HepG2 (cell line): ENCODE results near the gene RORC. TPM values are rescaled to one million over a fixed set of nuclear protein-coding genes. Genes with fewer than 3 reads are reported as not detected.

Source experiments
- FOSL2 ChIP-seq: sonication (generic); formaldehyde crosslinking; IDR thresholded peaks from 2 replicates; pipeline ENCODE4 v1.4.0; 2020; ENCODE audit warnings: missing genetic modification reagents
- HDAC2 ChIP-seq: sonication (generic); formaldehyde crosslinking; IDR thresholded peaks from 2 replicates; pipeline ENCODE4 v1.4.0; 2020; ENCODE audit warnings: missing genetic modification reagents
- HNRNPK ChIP-seq: fragments of 200-400 bp; formaldehyde crosslinking; IDR thresholded peaks from 2 replicates; pipeline ENCODE4 v1.6.1; 2018; ENCODE audit warnings: low read length, low read depth, moderate library complexity, mild to moderate bottlenecking; ENCODE audit not compliant: poor library complexity, severe bottlenecking
- HOXA3 ChIP-seq: sonication (generic); formaldehyde crosslinking; IDR thresholded peaks from 2 replicates; pipeline ENCODE4 v1.5.0; 2020; ENCODE audit warnings: missing genetic modification reagents
- LCORL ChIP-seq, 2 experiments: fragments of 450-650 bp in 1 of 2; sonication (generic) in 1 of 2; formaldehyde crosslinking in 1 of 2; IDR thresholded peaks; 2 replicates each; pipeline versions ENCODE4 v1.5.0 to v1.6.1; 2017 to 2020; ENCODE audit warnings: antibody characterized with exemption in 1 of 2, missing genetic modification reagents in 1 of 2
- MIER3 ChIP-seq: IDR thresholded peaks from 2 replicates; pipeline ENCODE4 v1.6.1; 2016; ENCODE audit warnings: missing compliant biosample characterization, borderline replicate concordance
- MIXL1 ChIP-seq: IDR thresholded peaks from 2 replicates; pipeline ENCODE4 v1.6.1; 2016
- NCOA2 ChIP-seq: sonication (generic); formaldehyde crosslinking; IDR thresholded peaks from 2 replicates; pipeline ENCODE4 v1.8.0; 2022; ENCODE audit warnings: inconsistent platforms
- NCOA5 ChIP-seq: sonication (generic); formaldehyde crosslinking; IDR thresholded peaks from 2 replicates; pipeline ENCODE4 v1.4.0; 2020; ENCODE audit warnings: missing genetic modification reagents
- NR2F2 ChIP-seq: IDR thresholded peaks from 2 replicates; pipeline ENCODE4 v1.6.1; 2012; ENCODE audit warnings: low read depth, inconsistent platforms, borderline replicate concordance
- PHF5A ChIP-seq: IDR thresholded peaks from one replicate; pipeline ENCODE4 v1.6.1; 2018; ENCODE audit warnings: low read depth, missing genetic modification reagents; ENCODE audit not compliant: unreplicated experiment
- RFX3 ChIP-seq: IDR thresholded peaks from 2 replicates; pipeline ENCODE4 v1.6.1; 2016; ENCODE audit warnings: missing biosample characterization, missing genetic modification reagents
- RXRB ChIP-seq: IDR thresholded peaks from 2 replicates; pipeline ENCODE4 v1.6.1; 2016; ENCODE audit warnings: borderline replicate concordance, missing genetic modification reagents, missing compliant biosample characterization
- SIX4 ChIP-seq: sonication (generic); formaldehyde crosslinking; IDR thresholded peaks from 2 replicates; pipeline ENCODE4 v1.4.0; 2020; ENCODE audit warnings: missing genetic modification reagents
- SOX13 ChIP-seq, 3 experiments: fragments of 450-650 bp in 1 of 3; sonication (generic) in 1 of 3; formaldehyde crosslinking in 1 of 3; IDR thresholded peaks in 2 of 3; conservative IDR thresholded peaks in 1 of 3; 2 replicates each; pipeline versions ENCODE4 v1.5.0 to v1.6.1; 2016 to 2020; ENCODE audit warnings: antibody characterized with exemption in 1 of 3, mild to moderate bottlenecking in 1 of 3, missing compliant biosample characterization in 1 of 3, missing genetic modification reagents in 1 of 3, moderate library complexity in 1 of 3
- SYNCRIP ChIP-seq: fragments of 200-400 bp; formaldehyde crosslinking; IDR thresholded peaks from 2 replicates; pipeline ENCODE4 v1.6.1; 2018; ENCODE audit warnings: mild to moderate bottlenecking, low read depth, low read length; ENCODE audit not compliant: insufficient read depth
- ZMYM4 ChIP-seq: sonication (generic); formaldehyde crosslinking; IDR thresholded peaks from 2 replicates; pipeline ENCODE4 v1.8.1; 2023; ENCODE audit warnings: mild to moderate bottlenecking, missing genetic modification reagents
- ZNF205 ChIP-seq: IDR thresholded peaks from 2 replicates; pipeline ENCODE4 v1.6.1; 2018; ENCODE audit warnings: missing biosample characterization, missing genetic modification reagents
- ZNF432 ChIP-seq: sonication (generic); formaldehyde crosslinking; IDR thresholded peaks from 2 replicates; pipeline ENCODE4 v1.5.0; 2020; ENCODE audit warnings: missing genetic modification reagents, mild to moderate bottlenecking, borderline replicate concordance
- ZNF709 ChIP-seq: sonication (generic); formaldehyde crosslinking; IDR thresholded peaks from 2 replicates; pipeline ENCODE4 v1.5.0; 2020; ENCODE audit warnings: mild to moderate bottlenecking, missing genetic modification reagents
- ZNF768 ChIP-seq: sonication (generic); formaldehyde crosslinking; IDR thresholded peaks from 2 replicates; pipeline ENCODE4 v1.4.0; 2020; ENCODE audit warnings: missing genetic modification reagents
- polyA plus RNA-seq, 8 experiments: library from polyadenylated mRNA; depleted of rRNA in 3 of 8; stranded (reverse) in 7 of 8; unstranded in 1 of 8; fragments of >200 nt; fragmentation: Illumina TruSeq in 4 of 8; extraction: Trizol in 4 of 8; gene quantifications; 2 replicates each; pipeline versions ENCODE4 v1.2.1 to v1.2.3, GENCODE V29; 2011 to 2016; ENCODE audit warnings: low read depth in 4 of 8, missing spikeins in 1 of 8, mixed read lengths in 1 of 8; ENCODE audit not compliant: insufficient read depth in 1 of 8
- total RNA-seq, 5 experiments: library from RNA; depleted of rRNA; stranded (reverse); fragments of >200 nt; fragmentation: Illumina TruSeq; extraction: Trizol; gene quantifications; 2 replicates each; pipeline ENCODE4 v1.2.3, GENCODE V29; 2016; ENCODE audit warnings: low read depth in 1 of 5
- TF ChIP-seq, protein P1 (sequence below): sonication (generic); formaldehyde crosslinking; IDR thresholded peaks from 2 replicates; pipeline ENCODE4 v1.4.0; 2020; ENCODE audit warnings: missing genetic modification reagents
- TF ChIP-seq, protein P2 (sequence below), 2 experiments: IDR thresholded peaks; 2 replicates each; pipeline ENCODE4 v1.6.1; 2011 to 2012; ENCODE audit warnings: low read length in 2 of 2, borderline replicate concordance in 1 of 2, low read depth in 1 of 2, mild to moderate bottlenecking in 1 of 2, moderate library complexity in 1 of 2
- TF ChIP-seq, protein P3 (sequence below): sonication (generic); formaldehyde crosslinking; IDR thresholded peaks from 2 replicates; pipeline ENCODE4 v1.5.0; 2020; ENCODE audit warnings: missing genetic modification reagents
- TF ChIP-seq, protein P4 (sequence below): IDR thresholded peaks from 2 replicates; pipeline ENCODE4 v1.6.1; 2012; ENCODE audit warnings: inconsistent platforms

RORC gene
- total and polyA plus RNA-seq, 2 of the 13 experiments (the other 11 are each of a cell fraction or from before 2014, with no cell fraction given): 2.5 to 6.5 TPM

DNA sequence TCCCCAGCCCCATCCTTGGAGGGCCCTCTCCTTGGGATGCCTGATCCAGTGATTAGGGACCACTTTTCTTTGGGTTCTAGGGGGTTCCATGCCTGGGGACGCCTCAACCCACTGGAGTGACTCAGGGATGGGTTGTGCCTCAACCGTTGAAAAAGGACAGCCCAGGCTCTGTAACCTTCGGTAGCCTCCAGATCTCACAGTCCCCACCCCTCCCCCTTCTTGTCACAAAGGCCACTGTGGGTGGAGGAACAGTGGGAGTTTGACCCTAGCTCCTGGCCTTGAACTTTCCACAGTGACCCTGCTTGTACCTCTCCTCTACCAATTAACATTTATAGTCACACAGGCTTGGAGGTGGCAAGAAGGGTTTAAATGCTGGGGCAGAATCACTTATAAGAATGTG is 2.6 kb upstream of the RORC start (continued):
- TF ChIP-seq NCOA5 (CRISPR knock-in tag) (no peak), ZNF432 (CRISPR knock-in tag) (no peak), HNRNPK (no peak), SIX4 (CRISPR knock-in tag) (no peak), FOSL2 (CRISPR knock-in tag) (0 out of 2 replicates have a peak, but pooled peaks have one; percentile 8), ZNF768 (CRISPR knock-in tag) (no peak), SYNCRIP (no peak), PHF5A (CRISPR knock-in tag) (no peak), NR2F2 (peak; percentile 73), LCORL (IDR thresholded peaks at IDR 0.05) (no peak), LCORL (CRISPR knock-in tag; IDR thresholded peaks at IDR 0.05) (peak; percentile 73; the same call in 1 of the 2 replicates), HDAC2 (CRISPR knock-in tag) (peak; percentile 43; the same call in 1 of the 2 replicates), ZMYM4 (CRISPR knock-in tag) (peak; percentile 60; the same call in 1 of the 2 replicates), ZNF205 (CRISPR knock-in tag) (0 out of 2 replicates have a peak, but pooled peaks have one; percentile 29), HOXA3 (CRISPR knock-in tag) (peak; percentile 33; the same call in 1 of the 2 replicates), RFX3 (CRISPR knock-in tag) (no peak), NCOA2 (CRISPR knock-in tag) (peak; percentile 47; the same call in 1 of the 2 replicates), SOX13 (IDR thresholded peaks at IDR 0.05) (no peak), SOX13 (CRISPR knock-in tag; conservative IDR thresholded peaks at IDR 0.05 in 1 of 2, IDR thresholded peaks at IDR 0.05 in 1 of 2) (peak in 1 of 2 experiments; percentile 56; a peak in 1 of 4 replicates), MIER3 (CRISPR knock-in tag) (0 out of 2 replicates have a peak, but pooled peaks have one; percentile 49), RXRB (CRISPR knock-in tag) (peak; percentile 83), ZNF709 (CRISPR knock-in tag) (no peak), MIXL1 (no peak)
- TF ChIP-seq, protein P1, sequence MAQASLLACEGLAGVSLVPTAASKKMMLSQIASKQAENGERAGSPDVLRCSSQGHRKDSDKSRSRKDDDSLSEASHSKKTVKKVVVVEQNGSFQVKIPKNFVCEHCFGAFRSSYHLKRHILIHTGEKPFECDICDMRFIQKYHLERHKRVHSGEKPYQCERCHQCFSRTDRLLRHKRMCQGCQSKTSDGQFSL (CRISPR knock-in tag): no peak
- TF ChIP-seq, protein P2, sequence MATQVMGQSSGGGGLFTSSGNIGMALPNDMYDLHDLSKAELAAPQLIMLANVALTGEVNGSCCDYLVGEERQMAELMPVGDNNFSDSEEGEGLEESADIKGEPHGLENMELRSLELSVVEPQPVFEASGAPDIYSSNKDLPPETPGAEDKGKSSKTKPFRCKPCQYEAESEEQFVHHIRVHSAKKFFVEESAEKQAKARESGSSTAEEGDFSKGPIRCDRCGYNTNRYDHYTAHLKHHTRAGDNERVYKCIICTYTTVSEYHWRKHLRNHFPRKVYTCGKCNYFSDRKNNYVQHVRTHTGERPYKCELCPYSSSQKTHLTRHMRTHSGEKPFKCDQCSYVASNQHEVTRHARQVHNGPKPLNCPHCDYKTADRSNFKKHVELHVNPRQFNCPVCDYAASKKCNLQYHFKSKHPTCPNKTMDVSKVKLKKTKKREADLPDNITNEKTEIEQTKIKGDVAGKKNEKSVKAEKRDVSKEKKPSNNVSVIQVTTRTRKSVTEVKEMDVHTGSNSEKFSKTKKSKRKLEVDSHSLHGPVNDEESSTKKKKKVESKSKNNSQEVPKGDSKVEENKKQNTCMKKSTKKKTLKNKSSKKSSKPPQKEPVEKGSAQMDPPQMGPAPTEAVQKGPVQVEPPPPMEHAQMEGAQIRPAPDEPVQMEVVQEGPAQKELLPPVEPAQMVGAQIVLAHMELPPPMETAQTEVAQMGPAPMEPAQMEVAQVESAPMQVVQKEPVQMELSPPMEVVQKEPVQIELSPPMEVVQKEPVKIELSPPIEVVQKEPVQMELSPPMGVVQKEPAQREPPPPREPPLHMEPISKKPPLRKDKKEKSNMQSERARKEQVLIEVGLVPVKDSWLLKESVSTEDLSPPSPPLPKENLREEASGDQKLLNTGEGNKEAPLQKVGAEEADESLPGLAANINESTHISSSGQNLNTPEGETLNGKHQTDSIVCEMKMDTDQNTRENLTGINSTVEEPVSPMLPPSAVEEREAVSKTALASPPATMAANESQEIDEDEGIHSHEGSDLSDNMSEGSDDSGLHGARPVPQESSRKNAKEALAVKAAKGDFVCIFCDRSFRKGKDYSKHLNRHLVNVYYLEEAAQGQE (IDR thresholded peaks at IDR 0.05; ENCODE audit: borderline replicate concordance in 1 of 2, low read depth in 1 of 2, low read length in 2 of 2): 0 out of 4 replicates have a peak, but pooled peaks of 1 of the 2 experiments have one; percentile 31
- TF ChIP-seq, protein P3, sequence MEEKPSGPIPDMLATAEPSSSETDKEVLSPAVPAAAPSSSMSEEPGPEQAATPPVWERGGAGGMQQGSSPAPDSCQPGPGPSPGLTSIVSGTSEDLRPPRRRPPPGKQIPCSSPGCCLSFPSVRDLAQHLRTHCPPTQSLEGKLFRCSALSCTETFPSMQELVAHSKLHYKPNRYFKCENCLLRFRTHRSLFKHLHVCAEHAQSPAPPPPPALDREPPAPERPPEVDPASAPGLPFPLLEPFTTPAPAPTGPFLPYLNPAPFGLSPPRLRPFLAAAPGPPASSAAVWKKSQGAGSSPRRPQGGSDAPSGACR (CRISPR knock-in tag): 0 out of 2 replicates have a peak, but pooled peaks have one; percentile 44
- TF ChIP-seq, protein P4, sequence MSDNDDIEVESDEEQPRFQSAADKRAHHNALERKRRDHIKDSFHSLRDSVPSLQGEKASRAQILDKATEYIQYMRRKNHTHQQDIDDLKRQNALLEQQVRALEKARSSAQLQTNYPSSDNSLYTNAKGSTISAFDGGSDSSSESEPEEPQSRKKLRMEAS: peak; percentile 19; the same call in 1 of the 2 replicates
